Caco-2 (cell line): ENCODE measurements around the gene RBM47. TPM values are rescaled to one million over a fixed set of nuclear protein-coding genes. Genes with fewer than 3 reads are reported as not detected.

ENCODE experiments used
- BruUV-seq: library from RNA; stranded (reverse); fragments of 400-500 nt; replicated peaks from 2 replicates; lab custom pipeline; 2021; lab: Mats Ljungman, UMichigan
- CTCF ChIA-PET: fragments of 300-600 bp; sonication (Branson Sonifier 250); formaldehyde crosslinking; loops from one replicate; lab custom pipeline; 2022; ENCODE audit warnings: antibody characterized with exemption; lab: Charles Lee
- POLR2A ChIA-PET: fragments of 300-600 bp; sonication (Branson Sonifier 250); formaldehyde crosslinking; loops from one replicate; lab custom pipeline; 2022; ENCODE audit warnings: antibody characterized with exemption; lab: Charles Lee
- DNase-seq, 2 experiments: peaks; one replicate each; pipeline versions ENCODE4 v3.0.0 to v3.0.0-alpha.2; 2020 to 2022
- H3K27me3 ChIP-seq: replicated peaks from 2 replicates; pipeline ENCODE4 v1.6.0; 2011; ENCODE audit warnings: low read length; ENCODE audit not compliant: control insufficient read depth, insufficient read depth
- H3K36me3 ChIP-seq: 2 replicates; pipeline ENCODE4 v1.5.1; 2011; ENCODE audit warnings: low read length; ENCODE audit not compliant: control insufficient read depth, insufficient read depth
- H3K4me1 ChIP-seq: fragments of 250-450 bp; sonication (Bioruptor Pico); 2 replicates; pipeline ENCODE4 v1.5.1; 2020; ENCODE audit warnings: mild to moderate bottlenecking
- H3K4me3 ChIP-seq: 2 replicates; pipeline ENCODE4 v1.5.1; 2011; ENCODE audit warnings: low read depth, mild to moderate bottlenecking, control low read depth, low read length
- H3K9me3 ChIP-seq: fragments of 250-450 bp; sonication (Bioruptor Pico); 2 replicates; pipeline ENCODE4 v1.5.1; 2020; ENCODE audit warnings: mild to moderate bottlenecking, moderate library complexity
- H3K27ac Mint-ChIP-seq: one replicate; pipeline ENCODE4 v1.8.0; 2022; ENCODE audit warnings: mixed read lengths; ENCODE audit not compliant: unreplicated experiment
- H3K27me3 Mint-ChIP-seq: one replicate; pipeline ENCODE4 v1.8.0; 2022; ENCODE audit warnings: mixed read lengths; ENCODE audit not compliant: insufficient read depth, unreplicated experiment
- H3K36me3 Mint-ChIP-seq: one replicate; pipeline ENCODE4 v1.8.0; 2022; ENCODE audit warnings: mild to moderate bottlenecking, mixed read lengths; ENCODE audit not compliant: insufficient read depth, unreplicated experiment
- H3K4me1 Mint-ChIP-seq: one replicate; pipeline ENCODE4 v1.8.0; 2022; ENCODE audit warnings: low read depth, mixed read lengths; ENCODE audit not compliant: unreplicated experiment
- H3K4me3 Mint-ChIP-seq: one replicate; pipeline ENCODE4 v1.8.0; 2022; ENCODE audit warnings: mild to moderate bottlenecking, moderate library complexity, mixed read lengths; ENCODE audit not compliant: unreplicated experiment
- H3K9me3 Mint-ChIP-seq: one replicate; pipeline ENCODE4 v1.8.0; 2022; ENCODE audit warnings: mixed read lengths; ENCODE audit not compliant: unreplicated experiment
- intact Hi-C: fragments of 100-400 bp; cut with micrococcal nuclease; formaldehyde crosslinking; loops from one replicate; pipeline ENCODE4 v1.10.0; 2022; ENCODE audit not compliant: unreplicated experiment
- total RNA-seq: library from RNA; stranded (reverse); gene quantifications from 2 replicates; pipeline ENCODE4 v1.2.3, GENCODE V29; 2022
- TF ChIP-seq, protein P1 (sequence below), 2 experiments: fragments of 200-600 bp in 1 of 2; IDR thresholded peaks; 1 replicate in 1 of 2; 2 replicates in 1 of 2; pipeline versions ENCODE4 v1.5.1 to v1.8.0; 2011 to 2022; ENCODE audit warnings: antibody characterized with exemption in 1 of 2, control low read depth in 1 of 2, inconsistent platforms in 1 of 2, low read depth in 1 of 2, low read length in 1 of 2, mild to moderate bottlenecking in 1 of 2, moderate library complexity in 1 of 2; ENCODE audit not compliant: insufficient read depth in 1 of 2, severe bottlenecking in 1 of 2, unreplicated experiment in 1 of 2

RBM47 gene
- total RNA-seq, 1 experiment from 2014 or later: 62.1 TPM

- no TSS peak for BruUV-seq
- peaks cover 22% of the 10 kb centered on the region for H3K36me3 Mint-ChIP-seq
- POLR2A ChIA-PET: no interaction called here
These were observed 113.0 kb downstream of the RBM47 start for GRCh38 chr4:40516651-40517050.

GRCh38 chr4:40515398-40516293 lies 114.0 kb downstream of the RBM47 start:
- Histone ChIP-seq H3K4me3 (peak overlapping the region; percentile 62), H3K27me3 (no peaks in the 10 kb centered on the region), H3K36me3 (no peaks in the 10 kb centered on the region), H3K9me3 (no peaks in the 10 kb centered on the region), H3K4me1 (peaks cover 30% of the 10 kb centered on the region)
- peak overlapping the region; percentile 85 for H3K4me3 Mint-ChIP-seq
- H3K36me3 Mint-ChIP-seq: peaks cover 32% of the 10 kb centered on the region
- H3K4me1 Mint-ChIP-seq: peaks cover 27% of the 10 kb centered on the region
- intact Hi-C loops: loop anchor here (1.0 to 5.0 kb wide), 4 partner anchors 31 to 113 kb away; partner anchors contain the start of gene RBM47
- peak; percentile 79 to 91 for DNase-seq
- ChIA-PET POLR2A (interaction anchor here (0.6 to 1.6 kb wide), 6 partner anchors 15 to 152 kb away, joined by 3 to 11 read pairs (median 5); no protein-coding TSS in a partner anchor), CTCF (interaction anchor here (0.6 to 1.7 kb wide), 4 partner anchors 17 to 146 kb away, joined by 3 to 8 read pairs (median 3); no protein-coding TSS in a partner anchor)
- TF ChIP-seq, protein P1, sequence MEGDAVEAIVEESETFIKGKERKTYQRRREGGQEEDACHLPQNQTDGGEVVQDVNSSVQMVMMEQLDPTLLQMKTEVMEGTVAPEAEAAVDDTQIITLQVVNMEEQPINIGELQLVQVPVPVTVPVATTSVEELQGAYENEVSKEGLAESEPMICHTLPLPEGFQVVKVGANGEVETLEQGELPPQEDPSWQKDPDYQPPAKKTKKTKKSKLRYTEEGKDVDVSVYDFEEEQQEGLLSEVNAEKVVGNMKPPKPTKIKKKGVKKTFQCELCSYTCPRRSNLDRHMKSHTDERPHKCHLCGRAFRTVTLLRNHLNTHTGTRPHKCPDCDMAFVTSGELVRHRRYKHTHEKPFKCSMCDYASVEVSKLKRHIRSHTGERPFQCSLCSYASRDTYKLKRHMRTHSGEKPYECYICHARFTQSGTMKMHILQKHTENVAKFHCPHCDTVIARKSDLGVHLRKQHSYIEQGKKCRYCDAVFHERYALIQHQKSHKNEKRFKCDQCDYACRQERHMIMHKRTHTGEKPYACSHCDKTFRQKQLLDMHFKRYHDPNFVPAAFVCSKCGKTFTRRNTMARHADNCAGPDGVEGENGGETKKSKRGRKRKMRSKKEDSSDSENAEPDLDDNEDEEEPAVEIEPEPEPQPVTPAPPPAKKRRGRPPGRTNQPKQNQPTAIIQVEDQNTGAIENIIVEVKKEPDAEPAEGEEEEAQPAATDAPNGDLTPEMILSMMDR (IDR thresholded peaks at IDR 0.05; ENCODE audit: insufficient read depth in 1 of 2, low read depth in 1 of 2, low read length in 1 of 2, severe bottlenecking in 1 of 2, unreplicated experiment in 1 of 2): no peak
- no peaks in the 10 kb centered on the region for H3K27me3 Mint-ChIP-seq
- no peaks in the 10 kb centered on the region for H3K9me3 Mint-ChIP-seq
- BruUV-seq: TSS peak; percentile 34
- peak overlapping the region; percentile 83 for H3K27ac Mint-ChIP-seq

More at GRCh38 chr4:40516651-40517050, 113.0 kb downstream of the RBM47 start:
- H3K4me3 ChIP-seq: no peak overlapping the region
- H3K36me3 ChIP-seq: no peaks in the 10 kb centered on the region
- no peaks in the 10 kb centered on the region for H3K9me3 ChIP-seq
- CTCF ChIA-PET: no interaction called here
- no peaks in the 10 kb centered on the region for H3K27me3 ChIP-seq
- peaks cover 30% of the 10 kb centered on the region for H3K4me1 ChIP-seq
- Mint-ChIP-seq H3K27ac (peak overlapping the region; percentile 83), H3K4me1 (peaks cover 25% of the 10 kb centered on the region), H3K9me3 (no peaks in the 10 kb centered on the region), H3K27me3 (no peaks in the 10 kb centered on the region), H3K4me3 (peak overlapping the region; percentile 85)
- DNase-seq: peak; percentile 48 to 71
- TF ChIP-seq, protein P1 (IDR thresholded peaks at IDR 0.05; ENCODE audit: insufficient read depth in 1 of 2, low read depth in 1 of 2, low read length in 1 of 2, severe bottlenecking in 1 of 2, unreplicated experiment in 1 of 2): no peak
- intact Hi-C loops: loop anchor here (1.0 to 5.0 kb wide), 2 partner anchors 30 to 111 kb away; partner anchors contain the start of gene RBM47

DNA sequence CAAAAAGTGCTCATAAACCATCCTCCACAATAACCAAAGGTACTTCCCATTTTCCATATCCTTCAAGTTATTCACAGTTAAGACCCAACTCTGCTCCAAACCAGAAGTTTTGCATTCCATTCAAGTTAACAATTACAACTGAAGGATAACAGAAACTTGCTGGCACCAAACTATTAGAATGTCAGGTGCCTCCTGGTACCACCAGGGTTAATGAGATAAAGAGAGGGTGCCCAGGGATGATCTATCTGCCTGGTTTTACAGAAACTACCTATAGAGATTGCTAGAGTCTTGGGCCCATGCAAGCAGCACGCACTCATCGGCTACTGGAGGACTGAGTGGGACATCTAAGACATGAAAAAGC lies 114.6 kb downstream of the RBM47 start:
- peak overlapping the region; percentile 62 for H3K4me3 ChIP-seq
- no peaks in the 10 kb centered on the region for H3K9me3 ChIP-seq
- TF ChIP-seq, protein P1 (IDR thresholded peaks at IDR 0.05; ENCODE audit: insufficient read depth in 1 of 2, low read depth in 1 of 2, low read length in 1 of 2, severe bottlenecking in 1 of 2, unreplicated experiment in 1 of 2): no peak
- TSS peak; percentile 45 for BruUV-seq
- ChIA-PET CTCF (interaction anchor here (1.0 to 1.7 kb wide), 5 partner anchors 17 to 204 kb away, joined by 3 to 8 read pairs (median 4); no protein-coding TSS in a partner anchor), POLR2A (interaction anchor here (0.7 to 1.6 kb wide), 2 partner anchors 32 to 158 kb away, joined by 3 to 11 read pairs; no protein-coding TSS in a partner anchor)
- intact Hi-C loops: loop anchor here (2.0 to 5.0 kb wide), 3 partner anchors 62 to 112 kb away; partner anchors contain the start of gene RBM47
- peak; percentile 45 to 50 for DNase-seq
- H3K36me3 ChIP-seq: no peaks in the 10 kb centered on the region
- Mint-ChIP-seq H3K36me3 (peaks cover 35% of the 10 kb centered on the region), H3K27ac (peak overlapping the region; percentile 83), H3K4me1 (peaks cover 32% of the 10 kb centered on the region), H3K9me3 (no peaks in the 10 kb centered on the region), H3K27me3 (no peaks in the 10 kb centered on the region), H3K4me3 (peak overlapping the region; percentile 85)
- peaks cover 30% of the 10 kb centered on the region for H3K4me1 ChIP-seq
- H3K27me3 ChIP-seq: no peaks in the 10 kb centered on the region
